HG02571 (cell line): ENCODE results near the gene BPNT1.

Experiments used
- ATAC-seq: cut with Tn5 transposase; IDR thresholded peaks from one replicate; pipeline ENCODE4 v1.9.1; 2021; ENCODE audit warnings: mild to moderate bottlenecking, moderate library complexity; ENCODE audit not compliant: unreplicated experiment

The BPNT1 gene

GRCh38 chr1:220012259-220012658, 77.3 kb downstream of the BPNT1 start:
- ATAC-seq, result no peak

GRCh38 chr1:220011620-220012019, 78.0 kb downstream of the BPNT1 start:
- ATAC-seq, result no peak
